SK-N-SH treated with all-trans-retinoic acid at 6 μM for 48 hours (cell line): ENCODE data around the gene SLC38A10.

Experiments used
- ATAC-seq: fragments of 200-7000 bp; cut with Tn5 transposase; 3 replicates; pipeline ENCODE4 v1.9.1; 2020; ENCODE audit warnings: mild to moderate bottlenecking, moderate library complexity
- ARNTL ChIP-seq: fragments of 450-650 bp; formaldehyde crosslinking; IDR thresholded peaks from 2 replicates; pipeline ENCODE4 v1.5.0; 2020; ENCODE audit warnings: low read depth, mild to moderate bottlenecking, moderate library complexity, borderline replicate concordance
- BACH2 ChIP-seq: fragments of 250-450 bp; sonication (Bioruptor Pico); IDR thresholded peaks from 2 replicates; pipeline ENCODE4 v1.9.0; 2021; ENCODE audit warnings: mild to moderate bottlenecking, borderline replicate concordance
- CSDC2 ChIP-seq: fragments of 250-450 bp; sonication (Bioruptor Pico); IDR thresholded peaks from 2 replicates; pipeline ENCODE4 v1.5.0; 2020; ENCODE audit warnings: mild to moderate bottlenecking, moderate library complexity
- ESRRG ChIP-seq: fragments of 250-450 bp; sonication (Bioruptor Pico); IDR thresholded peaks from 2 replicates; pipeline ENCODE4 v1.6.1; 2021; ENCODE audit warnings: mild to moderate bottlenecking
- GLIS3 ChIP-seq: fragments of 250-450 bp; sonication (Bioruptor Pico); IDR thresholded peaks from 2 replicates; pipeline ENCODE4 v1.5.0; 2020; ENCODE audit warnings: mild to moderate bottlenecking, moderate library complexity
- ISL1 ChIP-seq: fragments of 250-450 bp; sonication (Bioruptor Pico); IDR thresholded peaks from 2 replicates; pipeline ENCODE4 v2.1.2; 2022; ENCODE audit warnings: mild to moderate bottlenecking, moderate library complexity
- OSR1 ChIP-seq: fragments of 250-450 bp; sonication (Bioruptor Pico); IDR thresholded peaks from 2 replicates; pipeline ENCODE4 v1.8.0; 2022; ENCODE audit warnings: moderate library complexity, mild to moderate bottlenecking, inconsistent platforms
- PPARA ChIP-seq: fragments of 250-450 bp; sonication (Bioruptor Pico); IDR thresholded peaks from 2 replicates; pipeline ENCODE4 v1.5.0; 2020; ENCODE audit warnings: mild to moderate bottlenecking, borderline replicate concordance
- RARB ChIP-seq: fragments of 250-450 bp; sonication (Bioruptor Pico); IDR thresholded peaks from 2 replicates; pipeline ENCODE4 v1.8.0; 2021; ENCODE audit warnings: mild to moderate bottlenecking, moderate library complexity
- SNAI2 ChIP-seq: fragments of 250-450 bp; sonication (Bioruptor Pico); IDR thresholded peaks from 2 replicates; pipeline ENCODE4 v1.5.0; 2020; ENCODE audit warnings: mild to moderate bottlenecking, moderate library complexity
- TCF4 ChIP-seq: fragments of 250-450 bp; sonication (Bioruptor Pico); IDR thresholded peaks from 2 replicates; pipeline ENCODE4 v1.8.0; 2021; ENCODE audit warnings: mild to moderate bottlenecking, moderate library complexity, borderline replicate concordance
- TOX ChIP-seq: fragments of 250-450 bp; sonication (Bioruptor Pico); IDR thresholded peaks from 2 replicates; pipeline ENCODE4 v1.8.0; 2021; ENCODE audit warnings: mild to moderate bottlenecking, moderate library complexity, borderline replicate concordance
- ZFP3 ChIP-seq: fragments of 250-450 bp; sonication (Bioruptor Pico); IDR thresholded peaks from 2 replicates; pipeline ENCODE4 v1.5.0; 2020; ENCODE audit warnings: mild to moderate bottlenecking, moderate library complexity
- ZFP30 ChIP-seq: fragments of 450-650 bp; formaldehyde crosslinking; IDR thresholded peaks from 2 replicates; pipeline ENCODE4 v1.5.0; 2022; ENCODE audit warnings: mild to moderate bottlenecking, moderate library complexity
- ZNF565 ChIP-seq: fragments of 450-650 bp; formaldehyde crosslinking; conservative IDR thresholded peaks from 2 replicates; pipeline ENCODE4 v1.5.0; 2020; ENCODE audit warnings: low read depth, mild to moderate bottlenecking, moderate library complexity
- ZNF70 ChIP-seq: fragments of 450-650 bp; formaldehyde crosslinking; IDR thresholded peaks from 2 replicates; pipeline ENCODE4 v1.5.0; 2020; ENCODE audit warnings: mild to moderate bottlenecking, moderate library complexity
- ZNF8 ChIP-seq: fragments of 450-650 bp; formaldehyde crosslinking; IDR thresholded peaks from 2 replicates; pipeline ENCODE4 v1.5.0; 2020; ENCODE audit warnings: mild to moderate bottlenecking, moderate library complexity
- TF ChIP-seq, protein P1 (sequence below): fragments of 250-450 bp; sonication (Bioruptor Pico); IDR thresholded peaks from 2 replicates; pipeline ENCODE4 v1.8.0; 2020; ENCODE audit warnings: mild to moderate bottlenecking, moderate library complexity, borderline replicate concordance
- TF ChIP-seq, protein P2 (sequence below): fragments of 250-450 bp; sonication (Bioruptor Pico); IDR thresholded peaks from 2 replicates; pipeline ENCODE4 v1.5.1; 2021; ENCODE audit warnings: mild to moderate bottlenecking, moderate library complexity
- TF ChIP-seq, protein P3 (sequence below): fragments of 250-450 bp; sonication (Bioruptor Pico); IDR thresholded peaks from 2 replicates; pipeline ENCODE4 v1.5.1; 2020; ENCODE audit warnings: low read depth, mild to moderate bottlenecking, moderate library complexity
- TF ChIP-seq, protein P4 (sequence below): fragments of 250-450 bp; sonication (Bioruptor Pico); IDR thresholded peaks from 2 replicates; pipeline ENCODE4 v1.5.0; 2020; ENCODE audit warnings: mild to moderate bottlenecking, moderate library complexity
- TF ChIP-seq, protein P5 (sequence below): fragments of 250-450 bp; sonication (Bioruptor Pico); IDR thresholded peaks from 2 replicates; pipeline ENCODE4 v1.8.0; 2021; ENCODE audit warnings: low read depth, mild to moderate bottlenecking, moderate library complexity, borderline replicate concordance

SLC38A10 gene

DNA sequence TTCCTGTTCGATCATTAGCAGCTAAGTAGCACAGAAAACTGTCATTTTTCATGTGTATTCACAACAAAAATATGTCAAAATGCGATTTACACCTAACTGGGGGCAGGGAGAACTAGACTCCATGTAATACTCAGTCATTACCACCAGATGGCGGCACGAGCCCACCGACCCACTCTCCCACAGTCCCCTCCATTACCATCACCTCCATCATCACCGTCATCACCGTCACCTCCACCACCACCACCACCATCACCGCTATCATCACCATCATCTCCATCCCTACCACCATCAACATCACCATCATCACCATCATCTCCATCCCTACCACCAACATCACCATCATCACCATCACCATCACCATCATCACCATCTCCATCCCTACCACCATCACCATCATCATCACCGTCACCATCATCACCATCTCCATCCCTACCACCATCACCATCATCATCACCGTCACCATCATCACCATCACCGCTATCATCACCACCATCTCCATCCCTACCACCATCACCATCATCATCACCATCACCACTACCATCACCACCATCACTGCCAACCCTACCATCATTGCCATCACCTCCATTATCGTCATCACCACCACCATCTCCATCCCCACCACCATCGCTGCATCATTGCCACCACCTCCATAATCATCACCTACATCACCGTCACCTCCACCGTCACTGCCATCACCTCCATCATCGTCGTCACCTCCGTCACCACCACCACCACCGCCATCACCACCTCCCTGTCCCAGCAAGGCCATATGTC, 41.6 kb downstream of the SLC38A10 start:
- TF ChIP-seq, protein P1, sequence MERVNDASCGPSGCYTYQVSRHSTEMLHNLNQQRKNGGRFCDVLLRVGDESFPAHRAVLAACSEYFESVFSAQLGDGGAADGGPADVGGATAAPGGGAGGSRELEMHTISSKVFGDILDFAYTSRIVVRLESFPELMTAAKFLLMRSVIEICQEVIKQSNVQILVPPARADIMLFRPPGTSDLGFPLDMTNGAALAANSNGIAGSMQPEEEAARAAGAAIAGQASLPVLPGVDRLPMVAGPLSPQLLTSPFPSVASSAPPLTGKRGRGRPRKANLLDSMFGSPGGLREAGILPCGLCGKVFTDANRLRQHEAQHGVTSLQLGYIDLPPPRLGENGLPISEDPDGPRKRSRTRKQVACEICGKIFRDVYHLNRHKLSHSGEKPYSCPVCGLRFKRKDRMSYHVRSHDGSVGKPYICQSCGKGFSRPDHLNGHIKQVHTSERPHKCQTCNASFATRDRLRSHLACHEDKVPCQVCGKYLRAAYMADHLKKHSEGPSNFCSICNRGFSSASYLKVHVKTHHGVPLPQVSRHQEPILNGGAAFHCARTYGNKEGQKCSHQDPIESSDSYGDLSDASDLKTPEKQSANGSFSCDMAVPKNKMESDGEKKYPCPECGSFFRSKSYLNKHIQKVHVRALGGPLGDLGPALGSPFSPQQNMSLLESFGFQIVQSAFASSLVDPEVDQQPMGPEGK (CRISPR knock-in tag): no peak
- TF ChIP-seq, protein P2, sequence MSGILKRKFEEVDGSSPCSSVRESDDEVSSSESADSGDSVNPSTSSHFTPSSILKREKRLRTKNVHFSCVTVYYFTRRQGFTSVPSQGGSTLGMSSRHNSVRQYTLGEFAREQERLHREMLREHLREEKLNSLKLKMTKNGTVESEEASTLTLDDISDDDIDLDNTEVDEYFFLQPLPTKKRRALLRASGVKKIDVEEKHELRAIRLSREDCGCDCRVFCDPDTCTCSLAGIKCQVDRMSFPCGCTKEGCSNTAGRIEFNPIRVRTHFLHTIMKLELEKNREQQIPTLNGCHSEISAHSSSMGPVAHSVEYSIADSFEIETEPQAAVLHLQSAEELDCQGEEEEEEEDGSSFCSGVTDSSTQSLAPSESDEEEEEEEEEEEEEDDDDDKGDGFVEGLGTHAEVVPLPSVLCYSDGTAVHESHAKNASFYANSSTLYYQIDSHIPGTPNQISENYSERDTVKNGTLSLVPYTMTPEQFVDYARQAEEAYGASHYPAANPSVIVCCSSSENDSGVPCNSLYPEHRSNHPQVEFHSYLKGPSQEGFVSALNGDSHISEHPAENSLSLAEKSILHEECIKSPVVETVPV (CRISPR knock-in tag): no peak
- TF ChIP-seq ZNF565: no peak
- TF ChIP-seq SNAI2: no peak
- TF ChIP-seq TOX (CRISPR knock-in tag): no peak
- TF ChIP-seq ZNF8: no peak
- TF ChIP-seq ISL1 (CRISPR knock-in tag): no peak
- TF ChIP-seq ZFP30 (CRISPR knock-in tag): no peak
- no peak for TF ChIP-seq OSR1 (CRISPR knock-in tag)
- no peak for TF ChIP-seq ZNF70 (CRISPR knock-in tag)
- TF ChIP-seq ARNTL (CRISPR knock-in tag): no peak
- no peak for TF ChIP-seq ESRRG (CRISPR knock-in tag)
- TF ChIP-seq GLIS3 (CRISPR knock-in tag): no peak
- TF ChIP-seq TCF4 (CRISPR knock-in tag): no peak
- TF ChIP-seq, protein P3, sequence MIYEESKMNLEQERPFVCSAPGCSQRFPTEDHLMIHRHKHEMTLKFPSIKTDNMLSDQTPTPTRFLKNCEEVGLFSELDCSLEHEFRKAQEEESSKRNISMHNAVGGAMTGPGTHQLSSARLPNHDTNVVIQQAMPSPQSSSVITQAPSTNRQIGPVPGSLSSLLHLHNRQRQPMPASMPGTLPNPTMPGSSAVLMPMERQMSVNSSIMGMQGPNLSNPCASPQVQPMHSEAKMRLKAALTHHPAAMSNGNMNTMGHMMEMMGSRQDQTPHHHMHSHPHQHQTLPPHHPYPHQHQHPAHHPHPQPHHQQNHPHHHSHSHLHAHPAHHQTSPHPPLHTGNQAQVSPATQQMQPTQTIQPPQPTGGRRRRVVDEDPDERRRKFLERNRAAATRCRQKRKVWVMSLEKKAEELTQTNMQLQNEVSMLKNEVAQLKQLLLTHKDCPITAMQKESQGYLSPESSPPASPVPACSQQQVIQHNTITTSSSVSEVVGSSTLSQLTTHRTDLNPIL (CRISPR knock-in tag): no peak
- no peak for TF ChIP-seq CSDC2
- no peak for TF ChIP-seq PPARA (CRISPR knock-in tag)
- no peak for TF ChIP-seq ZFP3 (CRISPR knock-in tag)
- peak; percentile 51 for ATAC-seq

DNA sequence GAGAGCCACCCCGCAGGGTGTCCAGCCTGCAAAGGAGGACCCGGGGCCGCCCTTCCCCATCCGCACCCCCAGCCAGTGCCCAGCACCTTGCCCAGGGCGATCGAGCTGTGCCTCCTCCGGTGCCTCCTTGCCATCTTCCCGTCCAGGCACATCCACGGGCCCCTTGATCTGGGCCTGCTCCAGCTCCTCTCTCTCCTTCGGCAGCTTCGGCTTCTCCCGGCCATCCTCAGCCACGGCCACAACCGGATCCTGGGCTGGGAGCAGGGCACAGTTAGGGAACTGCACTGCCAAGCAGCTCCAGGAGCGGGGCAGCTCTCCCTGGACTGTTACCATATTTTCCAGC, 42.1 kb downstream of the SLC38A10 start:
- ATAC-seq: peak; percentile 3; the same call in 1 of the 3 replicates
- TF ChIP-seq ISL1 (CRISPR knock-in tag) (no peak), RARB (CRISPR knock-in tag) (no peak), ZFP30 (CRISPR knock-in tag) (no peak), GLIS3 (CRISPR knock-in tag) (no peak), TCF4 (CRISPR knock-in tag) (no peak), PPARA (CRISPR knock-in tag) (no peak), SNAI2 (no peak), BACH2 (CRISPR knock-in tag) (no peak), ARNTL (CRISPR knock-in tag) (no peak)
- TF ChIP-seq, protein P4, sequence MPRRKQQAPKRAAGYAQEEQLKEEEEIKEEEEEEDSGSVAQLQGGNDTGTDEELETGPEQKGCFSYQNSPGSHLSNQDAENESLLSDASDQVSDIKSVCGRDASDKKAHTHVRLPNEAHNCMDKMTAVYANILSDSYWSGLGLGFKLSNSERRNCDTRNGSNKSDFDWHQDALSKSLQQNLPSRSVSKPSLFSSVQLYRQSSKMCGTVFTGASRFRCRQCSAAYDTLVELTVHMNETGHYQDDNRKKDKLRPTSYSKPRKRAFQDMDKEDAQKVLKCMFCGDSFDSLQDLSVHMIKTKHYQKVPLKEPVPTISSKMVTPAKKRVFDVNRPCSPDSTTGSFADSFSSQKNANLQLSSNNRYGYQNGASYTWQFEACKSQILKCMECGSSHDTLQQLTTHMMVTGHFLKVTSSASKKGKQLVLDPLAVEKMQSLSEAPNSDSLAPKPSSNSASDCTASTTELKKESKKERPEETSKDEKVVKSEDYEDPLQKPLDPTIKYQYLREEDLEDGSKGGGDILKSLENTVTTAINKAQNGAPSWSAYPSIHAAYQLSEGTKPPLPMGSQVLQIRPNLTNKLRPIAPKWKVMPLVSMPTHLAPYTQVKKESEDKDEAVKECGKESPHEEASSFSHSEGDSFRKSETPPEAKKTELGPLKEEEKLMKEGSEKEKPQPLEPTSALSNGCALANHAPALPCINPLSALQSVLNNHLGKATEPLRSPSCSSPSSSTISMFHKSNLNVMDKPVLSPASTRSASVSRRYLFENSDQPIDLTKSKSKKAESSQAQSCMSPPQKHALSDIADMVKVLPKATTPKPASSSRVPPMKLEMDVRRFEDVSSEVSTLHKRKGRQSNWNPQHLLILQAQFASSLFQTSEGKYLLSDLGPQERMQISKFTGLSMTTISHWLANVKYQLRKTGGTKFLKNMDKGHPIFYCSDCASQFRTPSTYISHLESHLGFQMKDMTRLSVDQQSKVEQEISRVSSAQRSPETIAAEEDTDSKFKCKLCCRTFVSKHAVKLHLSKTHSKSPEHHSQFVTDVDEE (CRISPR knock-in tag): no peak
- TF ChIP-seq, protein P2 (CRISPR knock-in tag): no peak
- TF ChIP-seq, protein P5, sequence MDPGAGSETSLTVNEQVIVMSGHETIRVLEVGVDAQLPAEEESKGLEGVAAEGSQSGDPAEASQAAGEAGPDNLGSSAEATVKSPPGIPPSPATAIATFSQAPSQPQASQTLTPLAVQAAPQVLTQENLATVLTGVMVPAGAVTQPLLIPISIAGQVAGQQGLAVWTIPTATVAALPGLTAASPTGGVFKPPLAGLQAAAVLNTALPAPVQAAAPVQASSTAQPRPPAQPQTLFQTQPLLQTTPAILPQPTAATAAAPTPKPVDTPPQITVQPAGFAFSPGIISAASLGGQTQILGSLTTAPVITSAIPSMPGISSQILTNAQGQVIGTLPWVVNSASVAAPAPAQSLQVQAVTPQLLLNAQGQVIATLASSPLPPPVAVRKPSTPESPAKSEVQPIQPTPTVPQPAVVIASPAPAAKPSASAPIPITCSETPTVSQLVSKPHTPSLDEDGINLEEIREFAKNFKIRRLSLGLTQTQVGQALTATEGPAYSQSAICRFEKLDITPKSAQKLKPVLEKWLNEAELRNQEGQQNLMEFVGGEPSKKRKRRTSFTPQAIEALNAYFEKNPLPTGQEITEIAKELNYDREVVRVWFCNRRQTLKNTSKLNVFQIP: no peak
- TF ChIP-seq, protein P3 (CRISPR knock-in tag): no peak
